HEK293 (cell line): ENCODE data around the gene ACKR4.

Experiments used
- CTCF ChIA-PET: fragments of 350-600 bp; formaldehyde crosslinking; extraction: SDS; loops from one replicate; lab custom pipeline; 2021; ENCODE audit warnings: antibody characterized with exemption; lab: Yijun Ruan, JAX
- POLR2A ChIA-PET: fragments of 300-600 bp; formaldehyde crosslinking; extraction: SDS; loops from one replicate; lab custom pipeline; 2020; ENCODE audit warnings: antibody characterized with exemption, inconsistent platforms; lab: Yijun Ruan, JAX
- H3K27ac ChIP-seq: fragments of 200-500 bp; sonication (Bioruptor generic); 2 replicates; pipeline ENCODE4 v1.5.1; 2014; ENCODE audit warnings: low read depth, low read length, control low read depth, inconsistent platforms; ENCODE audit errors: extremely low read depth
- H3K36me3 ChIP-seq, 2 experiments: fragments of 200-500 bp in 1 of 2; sonication (Bioruptor generic) in 1 of 2; 1 replicate in 1 of 2; 2 replicates in 1 of 2; pipeline ENCODE4 v1.5.1; 2014 to 2017; ENCODE audit warnings: inconsistent platforms in 2 of 2, low read length in 2 of 2; ENCODE audit not compliant: control insufficient read depth in 2 of 2, insufficient read depth in 1 of 2
- H3K4me1 ChIP-seq: fragments of 200-500 bp; sonication (Bioruptor generic); 2 replicates; pipeline ENCODE4 v1.5.1; 2014; ENCODE audit warnings: mild to moderate bottlenecking, low read length, inconsistent platforms; ENCODE audit not compliant: control insufficient read depth, insufficient read depth
- H3K4me3 ChIP-seq: 2 replicates; pipeline ENCODE4 v1.5.1; 2011; ENCODE audit warnings: low read depth, mild to moderate bottlenecking, control low read depth, low read length, moderate library complexity
- H3K9me3 ChIP-seq: fragments of 200-500 bp; sonication (Bioruptor generic); 2 replicates; pipeline ENCODE4 v1.5.1; 2014; ENCODE audit warnings: low read depth, low read length, inconsistent platforms; ENCODE audit not compliant: control insufficient read depth, insufficient read depth
- BCL6B ChIP-seq: fragments of 450-650 bp; formaldehyde crosslinking; IDR thresholded peaks from 2 replicates; pipeline ENCODE4 v1.5.1; 2017; ENCODE audit warnings: missing biosample characterization, missing genetic modification characterization
- GLIS2 ChIP-seq: fragments of 450-650 bp; formaldehyde crosslinking; IDR thresholded peaks from 2 replicates; pipeline ENCODE4 v1.5.1; 2016; ENCODE audit warnings: missing biosample characterization, missing genetic modification characterization
- HOXA7 ChIP-seq: sonication (generic); formaldehyde crosslinking; IDR thresholded peaks from 2 replicates; pipeline ENCODE4 v1.8.1; 2022; ENCODE audit warnings: missing genetic modification reagents, borderline replicate concordance
- HOXD13 ChIP-seq: sonication (generic); formaldehyde crosslinking; IDR thresholded peaks from 2 replicates; pipeline ENCODE4 v1.8.0; 2022; ENCODE audit warnings: missing genetic modification reagents, borderline replicate concordance
- KLF16 ChIP-seq: fragments of 450-650 bp; formaldehyde crosslinking; IDR thresholded peaks from 2 replicates; pipeline ENCODE4 v1.5.1; 2017; ENCODE audit warnings: missing biosample characterization, missing genetic modification characterization
- KLF7 ChIP-seq: fragments of 450-650 bp; formaldehyde crosslinking; IDR thresholded peaks from 2 replicates; pipeline ENCODE4 v1.5.1; 2016; ENCODE audit warnings: missing biosample characterization, missing genetic modification characterization, borderline replicate concordance
- MZF1 ChIP-seq: fragments of 450-650 bp; formaldehyde crosslinking; IDR thresholded peaks from 2 replicates; pipeline ENCODE4 v1.5.1; 2017; ENCODE audit warnings: missing biosample characterization, missing genetic modification characterization, borderline replicate concordance
- PRDM2 ChIP-seq: fragments of 450-650 bp; formaldehyde crosslinking; IDR thresholded peaks from 2 replicates; pipeline ENCODE4 v1.5.1; 2016; ENCODE audit warnings: missing biosample characterization, missing genetic modification characterization, borderline replicate concordance
- REPIN1 ChIP-seq: fragments of 450-650 bp; formaldehyde crosslinking; IDR thresholded peaks from 2 replicates; pipeline ENCODE4 v1.5.1; 2017; ENCODE audit warnings: missing biosample characterization, missing genetic modification characterization, low read depth
- SP2 ChIP-seq: fragments of 450-650 bp; formaldehyde crosslinking; IDR thresholded peaks from 2 replicates; pipeline ENCODE4 v1.5.1; 2016; ENCODE audit warnings: missing biosample characterization, missing genetic modification characterization
- YY1 ChIP-seq: fragments of 450-650 bp; formaldehyde crosslinking; IDR thresholded peaks from 2 replicates; pipeline ENCODE4 v1.5.1; 2018; ENCODE audit warnings: missing biosample characterization, missing genetic modification characterization
- ZFP3 ChIP-seq: fragments of 450-650 bp; formaldehyde crosslinking; IDR thresholded peaks from 2 replicates; pipeline ENCODE4 v1.5.1; 2016; ENCODE audit warnings: low read depth, missing biosample characterization, missing genetic modification characterization
- ZFP41 ChIP-seq: fragments of 450-650 bp; formaldehyde crosslinking; IDR thresholded peaks from 2 replicates; pipeline ENCODE4 v1.5.1; 2016; ENCODE audit warnings: missing biosample characterization, missing genetic modification characterization, borderline replicate concordance
- ZNF114 ChIP-seq: fragments of 450-650 bp; formaldehyde crosslinking; IDR thresholded peaks from 2 replicates; pipeline ENCODE4 v1.5.0; 2017; ENCODE audit warnings: missing biosample characterization, missing genetic modification characterization
- ZNF423 ChIP-seq: fragments of 450-650 bp; formaldehyde crosslinking; IDR thresholded peaks from 2 replicates; pipeline ENCODE4 v1.5.1; 2016; ENCODE audit warnings: missing biosample characterization, missing genetic modification characterization
- ZNF514 ChIP-seq: fragments of 450-650 bp; formaldehyde crosslinking; IDR thresholded peaks from 2 replicates; pipeline ENCODE4 v1.5.1; 2016; ENCODE audit warnings: missing biosample characterization, missing genetic modification characterization
- ZNF521 ChIP-seq: fragments of 450-650 bp; formaldehyde crosslinking; IDR thresholded peaks from 2 replicates; pipeline ENCODE4 v1.5.1; 2017; ENCODE audit warnings: missing biosample characterization, mild to moderate bottlenecking, missing genetic modification characterization
- ZNF596 ChIP-seq: fragments of 450-650 bp; IDR thresholded peaks from 2 replicates; pipeline ENCODE4 v1.5.0; 2018; ENCODE audit warnings: missing biosample characterization, mild to moderate bottlenecking, missing genetic modification characterization, moderate library complexity
- ZNF600 ChIP-seq: fragments of 450-650 bp; formaldehyde crosslinking; IDR thresholded peaks from 2 replicates; pipeline ENCODE4 v1.5.1; 2016; ENCODE audit warnings: missing biosample characterization, missing genetic modification characterization
- ZNF610 ChIP-seq: fragments of 450-650 bp; formaldehyde crosslinking; IDR thresholded peaks from 2 replicates; pipeline ENCODE4 v1.5.1; 2016; ENCODE audit warnings: missing biosample characterization, missing genetic modification characterization, borderline replicate concordance
- ZNF654 ChIP-seq: fragments of 450-650 bp; formaldehyde crosslinking; IDR thresholded peaks from 2 replicates; pipeline ENCODE4 v1.5.1; 2016; ENCODE audit warnings: low read depth, missing biosample characterization, missing genetic modification characterization
- ZNF677 ChIP-seq: fragments of 450-650 bp; IDR thresholded peaks from 2 replicates; pipeline ENCODE4 v1.5.0; 2018; ENCODE audit warnings: missing biosample characterization, mild to moderate bottlenecking, missing genetic modification characterization, moderate library complexity
- ZNF791 ChIP-seq: fragments of 450-650 bp; formaldehyde crosslinking; IDR thresholded peaks from 2 replicates; pipeline ENCODE4 v1.5.1; 2016; ENCODE audit warnings: missing biosample characterization, missing genetic modification characterization
- ZNF830 ChIP-seq: fragments of 450-650 bp; IDR thresholded peaks from 2 replicates; pipeline ENCODE4 v1.5.0; 2018; ENCODE audit warnings: missing biosample characterization, missing genetic modification characterization, low read depth, mild to moderate bottlenecking, moderate library complexity
- ZNF837 ChIP-seq: fragments of 450-650 bp; formaldehyde crosslinking; IDR thresholded peaks from 2 replicates; pipeline ENCODE4 v1.5.1; 2016; ENCODE audit warnings: missing biosample characterization, missing genetic modification characterization
- ZNF843 ChIP-seq: fragments of 450-650 bp; formaldehyde crosslinking; IDR thresholded peaks from 2 replicates; pipeline ENCODE4 v1.5.1; 2016; ENCODE audit warnings: missing biosample characterization, missing genetic modification characterization
- TF ChIP-seq, protein P1 (sequence below): fragments of 450-650 bp; formaldehyde crosslinking; IDR thresholded peaks from 2 replicates; pipeline ENCODE4 v1.5.1; 2016; ENCODE audit warnings: missing biosample characterization, missing genetic modification characterization

ACKR4 gene

GRCh38 chr3:132587401-132587800, 9.7 kb upstream of the ACKR4 start:
- Histone ChIP-seq H3K27ac (no peak overlapping the region), H3K36me3 (no peaks in the 10 kb centered on the region), H3K9me3 (no peaks in the 10 kb centered on the region), H3K4me1 (no peaks in the 10 kb centered on the region), H3K4me3 (no peak overlapping the region)
- ChIA-PET CTCF (no interaction called here), POLR2A (no interaction called here)
- no peak for TF ChIP-seq ZNF830 (tag by site-specific recombination)
- TF ChIP-seq BCL6B: no peak
- no peak for TF ChIP-seq KLF7
- no peak for TF ChIP-seq MZF1 (tag by site-specific recombination)
- no peak for TF ChIP-seq ZNF521 (tag by site-specific recombination)
- no peak for TF ChIP-seq ZNF423 (tag by site-specific recombination)
- TF ChIP-seq ZNF600: no peak
- no peak for TF ChIP-seq ZNF843
- no peak for TF ChIP-seq REPIN1 (tag by site-specific recombination)
- no peak for TF ChIP-seq ZNF596
- no peak for TF ChIP-seq ZNF610

DNA sequence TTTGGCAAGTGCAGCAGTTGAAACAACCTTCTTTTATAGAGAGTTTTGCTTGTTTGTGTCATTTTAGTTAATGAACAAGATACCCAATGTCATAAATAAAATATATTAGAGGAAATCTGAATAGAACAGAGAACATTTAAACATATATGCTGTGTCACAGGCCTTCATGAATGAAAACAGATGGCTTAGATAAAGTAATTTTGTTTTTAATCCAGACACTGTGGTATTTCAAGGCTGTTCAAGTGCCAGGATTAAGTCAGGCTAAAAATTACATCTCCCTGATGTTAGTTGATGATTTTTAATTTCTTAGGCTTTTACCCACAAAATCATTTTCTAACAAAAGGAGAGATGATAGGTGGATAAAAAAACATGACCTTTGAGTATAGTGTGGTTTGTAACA, 4.9 kb upstream of the ACKR4 start:
- Histone ChIP-seq H3K27ac (no peak overlapping the region), H3K9me3 (no peaks in the 10 kb centered on the region), H3K36me3 (no peaks in the 10 kb centered on the region), H3K4me1 (no peaks in the 10 kb centered on the region), H3K4me3 (no peak overlapping the region)
- POLR2A ChIA-PET: no interaction called here
- CTCF ChIA-PET: no interaction called here
- no peak for TF ChIP-seq YY1
- TF ChIP-seq ZNF837: no peak
- TF ChIP-seq BCL6B: no peak
- TF ChIP-seq ZNF514: no peak
- TF ChIP-seq GLIS2 (tag by site-specific recombination): no peak
- no peak for TF ChIP-seq ZNF677 (tag by site-specific recombination)
- no peak for TF ChIP-seq ZNF654 (tag by site-specific recombination)
- no peak for TF ChIP-seq HOXA7 (CRISPR knock-in tag)
- TF ChIP-seq SP2 (tag by site-specific recombination): no peak
- TF ChIP-seq ZNF114 (tag by site-specific recombination): no peak
- TF ChIP-seq KLF16 (tag by site-specific recombination): no peak
- TF ChIP-seq PRDM2 (tag by site-specific recombination): no peak
- TF ChIP-seq ZFP3 (tag by site-specific recombination): no peak
- no peak for TF ChIP-seq ZNF791 (tag by site-specific recombination)
- no peak for TF ChIP-seq HOXD13 (CRISPR knock-in tag)
- TF ChIP-seq, protein P1, sequence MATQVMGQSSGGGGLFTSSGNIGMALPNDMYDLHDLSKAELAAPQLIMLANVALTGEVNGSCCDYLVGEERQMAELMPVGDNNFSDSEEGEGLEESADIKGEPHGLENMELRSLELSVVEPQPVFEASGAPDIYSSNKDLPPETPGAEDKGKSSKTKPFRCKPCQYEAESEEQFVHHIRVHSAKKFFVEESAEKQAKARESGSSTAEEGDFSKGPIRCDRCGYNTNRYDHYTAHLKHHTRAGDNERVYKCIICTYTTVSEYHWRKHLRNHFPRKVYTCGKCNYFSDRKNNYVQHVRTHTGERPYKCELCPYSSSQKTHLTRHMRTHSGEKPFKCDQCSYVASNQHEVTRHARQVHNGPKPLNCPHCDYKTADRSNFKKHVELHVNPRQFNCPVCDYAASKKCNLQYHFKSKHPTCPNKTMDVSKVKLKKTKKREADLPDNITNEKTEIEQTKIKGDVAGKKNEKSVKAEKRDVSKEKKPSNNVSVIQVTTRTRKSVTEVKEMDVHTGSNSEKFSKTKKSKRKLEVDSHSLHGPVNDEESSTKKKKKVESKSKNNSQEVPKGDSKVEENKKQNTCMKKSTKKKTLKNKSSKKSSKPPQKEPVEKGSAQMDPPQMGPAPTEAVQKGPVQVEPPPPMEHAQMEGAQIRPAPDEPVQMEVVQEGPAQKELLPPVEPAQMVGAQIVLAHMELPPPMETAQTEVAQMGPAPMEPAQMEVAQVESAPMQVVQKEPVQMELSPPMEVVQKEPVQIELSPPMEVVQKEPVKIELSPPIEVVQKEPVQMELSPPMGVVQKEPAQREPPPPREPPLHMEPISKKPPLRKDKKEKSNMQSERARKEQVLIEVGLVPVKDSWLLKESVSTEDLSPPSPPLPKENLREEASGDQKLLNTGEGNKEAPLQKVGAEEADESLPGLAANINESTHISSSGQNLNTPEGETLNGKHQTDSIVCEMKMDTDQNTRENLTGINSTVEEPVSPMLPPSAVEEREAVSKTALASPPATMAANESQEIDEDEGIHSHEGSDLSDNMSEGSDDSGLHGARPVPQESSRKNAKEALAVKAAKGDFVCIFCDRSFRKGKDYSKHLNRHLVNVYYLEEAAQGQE (tag by site-specific recombination): no peak
- no peak for TF ChIP-seq ZFP41 (tag by site-specific recombination)
